ENCODE results near the gene R3HDM2.
A peak's percentile ranks its signal among the peaks of the same experiment; 100 is the strongest.

DNA sequence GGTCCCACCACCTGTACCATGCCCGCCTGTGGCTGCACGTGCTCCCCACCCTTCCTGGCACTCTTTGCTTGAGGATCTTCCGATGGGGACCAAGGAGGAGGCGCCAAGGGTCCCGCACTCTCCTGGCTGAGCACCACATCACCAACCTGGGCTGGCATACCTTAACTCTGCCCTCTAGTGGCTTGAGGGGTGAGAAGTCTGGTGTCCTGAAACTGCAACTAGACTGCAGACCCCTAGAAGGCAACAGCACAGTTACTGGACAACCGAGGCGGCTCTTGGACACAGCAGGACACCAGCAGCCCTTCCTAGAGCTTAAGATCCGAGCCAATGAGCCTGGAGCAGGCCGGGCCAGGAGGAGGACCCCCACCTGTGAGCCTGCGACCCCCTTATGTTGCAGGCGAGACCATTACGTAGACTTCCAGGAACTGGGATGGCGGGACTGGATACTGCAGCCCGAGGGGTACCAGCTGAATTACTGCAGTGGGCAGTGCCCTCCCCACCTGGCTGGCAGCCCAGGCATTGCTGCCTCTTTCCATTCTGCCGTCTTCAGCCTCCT, 25.4 kb upstream of the R3HDM2 start:
- TF ChIP-seq, protein P1, sequence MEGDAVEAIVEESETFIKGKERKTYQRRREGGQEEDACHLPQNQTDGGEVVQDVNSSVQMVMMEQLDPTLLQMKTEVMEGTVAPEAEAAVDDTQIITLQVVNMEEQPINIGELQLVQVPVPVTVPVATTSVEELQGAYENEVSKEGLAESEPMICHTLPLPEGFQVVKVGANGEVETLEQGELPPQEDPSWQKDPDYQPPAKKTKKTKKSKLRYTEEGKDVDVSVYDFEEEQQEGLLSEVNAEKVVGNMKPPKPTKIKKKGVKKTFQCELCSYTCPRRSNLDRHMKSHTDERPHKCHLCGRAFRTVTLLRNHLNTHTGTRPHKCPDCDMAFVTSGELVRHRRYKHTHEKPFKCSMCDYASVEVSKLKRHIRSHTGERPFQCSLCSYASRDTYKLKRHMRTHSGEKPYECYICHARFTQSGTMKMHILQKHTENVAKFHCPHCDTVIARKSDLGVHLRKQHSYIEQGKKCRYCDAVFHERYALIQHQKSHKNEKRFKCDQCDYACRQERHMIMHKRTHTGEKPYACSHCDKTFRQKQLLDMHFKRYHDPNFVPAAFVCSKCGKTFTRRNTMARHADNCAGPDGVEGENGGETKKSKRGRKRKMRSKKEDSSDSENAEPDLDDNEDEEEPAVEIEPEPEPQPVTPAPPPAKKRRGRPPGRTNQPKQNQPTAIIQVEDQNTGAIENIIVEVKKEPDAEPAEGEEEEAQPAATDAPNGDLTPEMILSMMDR (conservative IDR thresholded peaks at IDR 0.05; ENCODE audit: low read length): peak; percentile 86
- TF ChIP-seq EZH2phosphoT487 (IDR thresholded peaks at IDR 0.05; ENCODE audit: borderline replicate concordance, low read depth, low read length): no peak
